Mononuclear cell (primary cell): ENCODE measurements around the gene PRDM15. TPM values are rescaled to one million over a fixed set of nuclear protein-coding genes. Genes with fewer than 3 reads are reported as not detected.

ENCODE experiments used
- H3K27me3 ChIP-seq: 2 replicates; pipeline ENCODE4 v1.6.0; 2011; ENCODE audit warnings: low read length, control low read depth; ENCODE audit not compliant: insufficient read depth
- H3K4me1 ChIP-seq: 2 replicates; pipeline ENCODE4 v1.5.1; 2011; ENCODE audit warnings: mild to moderate bottlenecking, low read length, control low read depth; ENCODE audit not compliant: insufficient read depth
- H3K4me3 ChIP-seq: 2 replicates; pipeline ENCODE4 v1.5.1; 2011; ENCODE audit warnings: mild to moderate bottlenecking, low read length, moderate library complexity
- H3K9me3 ChIP-seq: 2 replicates; pipeline ENCODE4 v1.5.1; 2011; ENCODE audit warnings: low read depth, mild to moderate bottlenecking, control low read depth, low read length
- total RNA-seq: library from RNA; depleted of rRNA; stranded (reverse); fragments of >200 nt; gene quantifications from one replicate; pipeline ENCODE4 v1.2.3, GENCODE V29; 2012

The PRDM15 gene
- total RNA-seq, 1 donor = 8.1 TPM

DNA sequence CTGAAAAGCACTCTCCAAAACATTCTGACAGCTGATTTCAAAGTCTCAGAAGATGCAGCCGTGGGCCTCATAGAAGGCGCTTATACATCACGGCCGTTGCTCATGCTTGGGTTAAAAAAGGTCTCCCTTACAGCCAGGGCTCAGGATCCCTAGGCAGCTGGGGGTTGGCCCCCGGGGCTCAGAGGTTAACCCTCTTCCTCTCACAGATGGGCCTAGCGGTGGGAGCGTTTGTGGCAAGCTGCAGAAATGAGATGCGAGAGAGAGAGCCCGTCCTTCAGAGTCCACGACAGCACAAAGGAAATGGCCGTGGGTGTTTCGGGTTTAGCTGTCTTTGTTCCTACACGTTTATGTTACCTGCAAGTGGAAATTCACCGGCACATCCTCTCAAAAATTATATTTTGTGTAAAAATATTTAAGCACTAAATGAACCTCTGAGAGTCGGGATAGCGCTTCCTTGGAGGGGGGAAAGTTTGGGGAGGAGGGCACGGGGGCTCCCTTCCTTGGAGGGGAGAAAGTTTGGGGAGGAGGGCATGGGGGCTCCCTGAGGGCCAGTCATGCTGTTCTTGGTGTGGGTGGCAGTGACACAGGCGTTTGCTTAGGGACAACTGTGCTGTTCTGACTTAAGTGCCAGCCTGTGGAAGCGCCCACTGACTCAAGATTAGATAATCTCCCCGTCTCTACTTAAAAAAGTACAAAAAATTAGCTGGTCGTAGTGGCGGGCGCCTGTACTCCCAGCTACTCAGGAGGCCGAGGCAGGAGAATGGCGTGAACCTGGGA is 20.5 kb upstream of the PRDM15 start:
- Histone ChIP-seq H3K27me3 (no peaks in the 10 kb centered on the region), H3K4me1 (peaks cover 6% of the 10 kb centered on the region), H3K9me3 (no peaks in the 10 kb centered on the region), H3K4me3 (no peak overlapping the region)

DNA sequence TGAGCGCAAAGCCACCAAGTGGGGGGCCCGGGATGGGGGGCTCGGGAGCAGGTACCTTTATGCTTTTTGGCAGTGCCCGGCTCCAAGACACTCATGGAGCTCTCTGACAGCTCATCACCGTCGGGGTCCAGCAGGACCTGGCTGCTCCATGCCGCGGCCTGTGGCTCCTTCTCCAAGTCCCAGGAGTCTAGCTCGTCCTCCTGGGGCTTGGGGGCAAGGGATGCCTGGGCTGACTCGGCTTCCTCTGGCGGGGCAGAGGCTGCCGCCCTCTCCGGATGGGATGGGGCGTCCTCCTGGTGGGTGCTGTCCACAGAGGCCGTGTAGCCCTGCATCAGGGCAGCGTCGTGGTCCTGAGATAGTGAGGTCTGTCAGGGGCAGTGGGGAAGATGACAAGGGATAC is 19.9 kb upstream of the PRDM15 start:
- Histone ChIP-seq H3K27me3 (no peaks in the 10 kb centered on the region), H3K4me1 (peaks cover 6% of the 10 kb centered on the region), H3K4me3 (no peak overlapping the region), H3K9me3 (no peaks in the 10 kb centered on the region)

DNA sequence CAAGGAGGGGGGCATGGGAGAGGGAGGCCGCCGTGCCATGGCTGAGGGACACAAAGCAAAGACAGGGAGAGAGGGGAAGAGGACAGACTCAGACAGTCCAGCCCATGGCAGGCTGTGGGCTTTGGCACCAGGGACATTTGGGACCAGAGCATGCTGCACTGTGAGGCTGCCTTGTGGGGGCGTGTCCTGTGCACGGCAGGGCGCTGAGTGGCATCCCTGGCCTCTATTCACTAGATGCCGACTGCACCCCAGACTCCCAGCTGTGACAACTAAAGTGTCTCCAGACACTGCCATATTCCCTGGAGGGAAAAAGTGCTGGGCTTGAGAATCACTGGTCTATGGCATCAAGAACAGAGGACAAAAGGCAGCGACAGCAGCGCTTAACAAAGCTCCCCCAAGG is 18.6 kb upstream of the PRDM15 start:
- H3K4me3 ChIP-seq = no peak overlapping the region
- no peaks in the 10 kb centered on the region for H3K27me3 ChIP-seq
- H3K4me1 ChIP-seq = peaks cover 6% of the 10 kb centered on the region
- no peaks in the 10 kb centered on the region for H3K9me3 ChIP-seq

DNA sequence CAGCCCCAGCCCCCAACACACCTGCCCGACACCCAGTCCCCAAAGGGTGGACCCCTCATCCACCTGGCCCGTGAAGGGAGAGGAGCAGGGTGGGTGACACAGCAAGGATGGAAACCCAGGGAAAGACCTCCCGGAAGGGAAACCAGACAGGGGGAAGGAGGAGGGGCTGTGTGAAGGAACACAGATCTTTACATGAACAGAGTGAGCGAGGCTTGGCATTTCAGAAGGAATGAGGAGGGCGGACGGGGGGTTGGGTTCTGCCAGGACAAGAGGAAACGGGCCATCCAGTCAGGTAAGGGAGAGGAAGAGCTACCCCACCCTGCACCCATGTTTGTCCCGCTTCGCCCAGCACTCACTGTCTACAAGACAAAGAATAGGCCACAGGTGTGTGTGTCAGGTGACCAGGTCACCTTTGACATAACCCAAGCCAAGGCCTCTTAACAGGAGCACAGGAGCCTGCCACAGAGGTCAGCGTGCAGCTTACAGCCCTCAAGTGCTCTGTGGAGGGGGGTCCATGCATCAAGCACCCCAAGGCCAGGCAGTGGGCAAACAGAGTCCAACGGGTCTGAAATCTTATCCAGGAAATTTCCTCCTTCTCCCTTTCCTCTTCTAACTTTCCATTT is 18.0 kb upstream of the PRDM15 start:
- H3K4me1 ChIP-seq = peaks cover 6% of the 10 kb centered on the region
- no peak overlapping the region for H3K4me3 ChIP-seq
- no peaks in the 10 kb centered on the region for H3K27me3 ChIP-seq
- H3K9me3 ChIP-seq = no peaks in the 10 kb centered on the region

DNA sequence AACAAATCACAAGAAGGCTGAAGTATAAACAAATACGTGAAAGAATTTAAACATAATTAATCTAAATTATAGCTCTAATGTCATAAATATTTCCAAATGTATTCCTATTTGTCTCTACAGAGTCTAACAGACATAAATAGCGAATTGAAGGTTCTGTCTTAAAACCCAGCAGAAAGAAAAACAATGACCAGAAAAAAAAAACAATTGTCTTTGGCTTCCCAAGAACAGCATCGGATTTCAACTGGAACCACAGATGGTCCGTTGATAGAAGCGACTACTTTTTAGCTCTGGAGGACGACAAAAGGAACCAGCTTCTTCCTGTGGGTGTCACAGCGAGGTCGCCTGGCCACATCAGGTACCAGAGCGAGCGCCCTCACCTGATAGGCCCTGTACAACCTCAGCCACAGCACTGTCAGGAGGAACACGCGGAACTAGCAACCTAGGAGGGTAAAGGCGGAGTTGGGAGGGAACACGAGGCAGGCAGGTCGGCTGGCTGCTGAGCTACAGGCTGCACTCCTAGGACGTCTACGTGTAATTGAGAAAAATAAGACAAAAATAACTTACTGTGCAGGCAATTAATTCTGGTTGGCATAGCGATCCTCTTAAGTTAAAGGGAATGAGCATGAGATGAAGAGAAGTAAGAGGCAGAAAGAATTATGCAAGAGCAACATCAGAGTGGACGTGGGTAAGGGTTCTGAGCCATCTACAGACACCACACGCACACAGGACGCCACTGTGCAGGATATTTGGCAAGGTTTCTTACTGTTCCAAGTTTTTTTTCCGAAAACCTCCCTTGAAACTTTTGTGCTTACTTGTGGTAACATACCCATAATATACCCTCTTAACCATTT is 16.7 kb upstream of the PRDM15 start:
- H3K4me3 ChIP-seq = no peak overlapping the region
- no peaks in the 10 kb centered on the region for H3K27me3 ChIP-seq
- H3K9me3 ChIP-seq = no peaks in the 10 kb centered on the region
- H3K4me1 ChIP-seq = peaks cover under 1% of the 10 kb centered on the region

DNA sequence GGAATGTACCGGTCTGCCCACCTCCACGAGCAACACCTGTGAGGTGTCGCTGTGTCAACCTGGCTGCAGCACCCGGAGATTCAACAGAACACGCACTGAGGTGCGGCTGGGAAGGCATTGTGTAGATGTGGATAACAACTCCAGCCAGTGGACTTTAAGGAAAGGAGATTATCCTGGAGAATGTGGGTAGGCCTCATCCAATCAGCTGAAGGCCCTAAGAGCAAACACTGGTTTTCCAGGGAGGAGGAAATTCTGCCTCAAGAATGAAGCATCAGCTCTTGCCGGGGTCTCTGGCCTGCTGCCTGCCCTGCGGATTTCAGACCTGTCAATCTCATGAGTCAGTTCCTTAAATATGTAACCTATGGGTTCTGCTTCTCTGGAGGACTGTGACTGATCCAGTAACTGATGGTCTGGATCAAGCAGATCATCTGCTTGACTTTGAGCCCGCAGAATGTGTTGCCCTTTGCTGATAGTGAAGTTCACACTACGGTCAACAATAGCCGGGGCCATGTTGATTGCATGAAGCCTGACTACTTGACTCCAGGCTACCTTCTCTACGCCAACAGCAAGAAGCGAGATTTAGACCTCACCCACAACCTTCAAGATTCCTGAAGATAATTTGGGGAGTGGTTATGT is 15.9 kb upstream of the PRDM15 start:
- Histone ChIP-seq H3K4me3 (no peak overlapping the region), H3K27me3 (no peaks in the 10 kb centered on the region), H3K9me3 (no peaks in the 10 kb centered on the region), H3K4me1 (no peaks in the 10 kb centered on the region)

DNA sequence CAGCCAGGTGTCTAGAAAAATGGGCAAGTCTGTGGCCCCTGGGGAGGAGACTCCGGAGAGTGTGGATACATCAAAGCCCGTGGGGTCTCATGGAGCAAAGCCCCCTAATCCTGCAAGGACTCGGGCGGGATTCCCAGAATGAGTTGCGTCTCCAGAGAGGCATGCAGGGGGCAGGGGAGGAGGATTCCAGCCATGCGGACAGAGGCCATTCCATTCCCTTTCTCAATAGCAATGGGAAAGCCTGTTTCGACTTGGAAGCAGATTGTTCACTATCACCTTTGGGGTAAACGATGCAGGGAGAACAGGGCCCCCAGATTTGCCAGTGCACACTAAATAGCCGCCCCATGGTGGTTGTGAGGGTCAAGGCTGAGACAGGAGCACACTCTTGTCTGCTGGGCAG is 15.4 kb upstream of the PRDM15 start:
- Histone ChIP-seq H3K27me3 (no peaks in the 10 kb centered on the region), H3K4me1 (no peaks in the 10 kb centered on the region), H3K9me3 (no peaks in the 10 kb centered on the region), H3K4me3 (no peak overlapping the region)

DNA sequence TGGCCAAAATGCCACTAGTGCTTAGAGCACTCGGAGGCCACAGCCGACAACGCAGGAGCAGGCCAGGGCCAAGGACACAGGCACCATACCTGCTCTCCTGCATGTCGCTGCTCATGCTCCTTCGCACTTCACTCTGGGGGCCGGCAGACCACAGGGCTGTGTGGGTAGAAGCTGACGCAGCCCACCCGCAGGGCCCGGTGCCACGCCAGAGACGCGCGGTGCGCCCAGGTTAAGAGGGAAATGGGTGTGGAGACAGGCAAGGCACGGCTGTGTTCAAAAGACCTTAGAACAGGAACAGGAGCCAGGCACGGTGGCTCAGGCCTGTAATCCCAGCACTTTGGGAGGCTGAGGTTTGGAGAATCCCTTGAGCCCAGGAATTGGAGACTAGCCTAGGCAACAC is 13.6 kb upstream of the PRDM15 start:
- no peak overlapping the region for H3K4me3 ChIP-seq
- no peaks in the 10 kb centered on the region for H3K27me3 ChIP-seq
- no peaks in the 10 kb centered on the region for H3K4me1 ChIP-seq
- H3K9me3 ChIP-seq = no peaks in the 10 kb centered on the region

DNA sequence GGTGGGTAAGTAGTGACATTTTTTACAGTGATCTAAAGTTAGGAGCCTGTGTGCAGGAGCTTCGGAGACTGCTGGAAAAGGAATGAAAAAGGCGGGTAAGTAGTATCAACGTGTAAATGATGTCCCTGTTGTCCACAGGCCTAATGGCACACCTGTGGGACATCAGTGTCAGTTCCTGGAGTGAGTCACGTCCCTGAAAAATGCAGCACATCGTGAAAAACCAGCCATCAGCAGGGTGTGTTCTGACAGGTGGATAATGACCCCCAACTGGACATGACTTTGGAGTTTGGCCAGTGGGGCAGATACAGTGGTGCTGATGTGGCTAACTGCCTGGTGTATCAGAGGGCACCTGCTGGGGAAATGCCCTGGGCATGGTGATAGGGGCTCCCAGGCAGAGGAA is 12.0 kb upstream of the PRDM15 start:
- Histone ChIP-seq H3K27me3 (no peaks in the 10 kb centered on the region), H3K4me3 (no peak overlapping the region), H3K4me1 (no peaks in the 10 kb centered on the region), H3K9me3 (no peaks in the 10 kb centered on the region)

DNA sequence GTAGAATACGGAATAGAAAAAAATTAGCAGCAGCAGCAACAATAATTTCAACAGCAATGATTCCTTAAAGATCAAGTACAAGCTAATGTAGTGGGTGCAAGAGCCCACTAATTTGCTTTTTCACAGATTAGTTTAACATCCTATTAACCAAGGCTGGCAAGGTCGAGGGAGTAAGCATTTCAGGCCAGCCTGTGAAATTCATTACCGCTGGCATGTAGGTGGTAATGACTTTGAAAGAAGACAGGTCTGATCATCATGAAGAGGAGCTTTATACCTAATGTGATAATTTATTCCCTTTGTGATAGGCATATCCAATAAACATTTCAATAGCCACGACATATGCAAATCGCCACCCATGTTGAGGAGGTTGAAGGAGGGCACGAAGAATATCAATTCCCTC is 11.2 kb upstream of the PRDM15 start:
- Histone ChIP-seq H3K9me3 (no peaks in the 10 kb centered on the region), H3K4me1 (peaks cover 4% of the 10 kb centered on the region), H3K4me3 (no peak overlapping the region), H3K27me3 (no peaks in the 10 kb centered on the region)

DNA sequence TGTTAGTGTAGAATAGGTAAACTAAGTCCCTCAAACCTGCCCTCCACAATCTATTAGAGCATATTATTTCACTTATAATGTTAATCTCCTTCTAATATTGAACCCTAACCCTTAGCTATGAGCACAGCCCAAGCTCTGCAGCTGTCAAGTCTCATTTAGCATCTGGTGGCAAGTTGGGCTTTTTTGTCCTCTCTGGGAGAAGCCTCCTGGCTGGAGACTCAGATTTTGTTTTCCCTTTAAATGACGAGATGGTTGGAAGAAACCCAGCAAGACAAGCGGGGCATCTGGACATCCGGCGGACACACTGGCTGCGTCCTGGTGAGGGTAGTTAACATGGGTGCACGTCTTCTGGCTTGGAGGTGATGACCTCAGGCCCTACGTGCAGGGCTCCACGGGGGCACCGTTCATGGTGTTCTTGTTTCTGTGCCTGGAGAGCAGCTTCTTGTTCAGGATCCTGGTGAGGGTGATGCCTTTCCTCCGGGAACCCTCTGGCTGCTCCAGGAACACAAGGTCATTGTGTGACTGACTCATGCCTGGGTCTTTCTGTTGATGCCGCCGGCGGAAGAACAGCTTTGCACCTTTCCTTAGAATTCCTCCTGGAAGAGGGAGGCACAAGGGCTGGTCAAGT is 9.7 kb upstream of the PRDM15 start:
- Histone ChIP-seq H3K4me1 (peaks cover 4% of the 10 kb centered on the region), H3K27me3 (no peaks in the 10 kb centered on the region), H3K9me3 (no peaks in the 10 kb centered on the region), H3K4me3 (no peak overlapping the region)

DNA sequence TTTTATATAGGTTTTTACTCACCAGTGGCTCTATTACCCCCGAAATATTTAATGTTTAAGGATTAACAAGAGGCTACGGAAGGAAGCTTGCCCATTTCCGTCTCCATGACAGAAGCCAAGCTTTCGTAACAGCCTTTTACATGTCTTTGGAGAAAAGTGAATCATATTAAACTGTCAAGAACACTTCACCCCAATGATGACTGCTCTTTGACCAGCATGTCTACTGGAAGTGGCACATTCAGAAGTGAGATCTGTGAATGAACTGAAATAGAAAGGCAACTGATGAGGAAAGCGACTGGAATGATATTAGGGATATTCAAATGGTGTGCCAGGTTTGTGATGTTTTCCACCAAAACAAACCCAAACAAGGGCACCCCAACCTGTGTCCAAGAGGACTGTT is 8.5 kb upstream of the PRDM15 start:
- H3K4me3 ChIP-seq = no peak overlapping the region
- no peaks in the 10 kb centered on the region for H3K27me3 ChIP-seq

DNA sequence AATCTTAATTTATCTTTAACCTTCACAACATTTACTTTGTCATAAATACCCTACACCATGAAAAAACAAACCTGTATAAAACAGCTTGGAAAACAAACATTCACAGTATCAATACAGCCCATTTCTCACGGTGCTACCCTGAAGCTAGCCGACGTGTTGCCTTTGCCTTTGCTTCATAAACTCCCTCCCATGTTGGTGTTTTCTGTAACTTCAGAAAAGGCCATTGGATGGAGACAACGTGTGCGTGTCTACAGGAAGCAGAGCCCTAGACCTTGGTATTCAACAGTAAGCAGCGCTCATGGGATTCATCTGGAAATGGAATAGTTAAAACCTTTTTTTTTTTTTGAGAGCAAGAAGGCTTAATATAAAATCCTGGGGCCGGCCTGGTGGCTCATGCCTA is 7.2 kb upstream of the PRDM15 start:
- Histone ChIP-seq H3K27me3 (no peaks in the 10 kb centered on the region), H3K9me3 (no peaks in the 10 kb centered on the region), H3K4me1 (peaks cover 4% of the 10 kb centered on the region), H3K4me3 (no peak overlapping the region)

More for the DNA sequence above, 8.5 kb upstream of the PRDM15 start:
- Histone ChIP-seq H3K4me1 (peaks cover 4% of the 10 kb centered on the region), H3K9me3 (no peaks in the 10 kb centered on the region)

DNA sequence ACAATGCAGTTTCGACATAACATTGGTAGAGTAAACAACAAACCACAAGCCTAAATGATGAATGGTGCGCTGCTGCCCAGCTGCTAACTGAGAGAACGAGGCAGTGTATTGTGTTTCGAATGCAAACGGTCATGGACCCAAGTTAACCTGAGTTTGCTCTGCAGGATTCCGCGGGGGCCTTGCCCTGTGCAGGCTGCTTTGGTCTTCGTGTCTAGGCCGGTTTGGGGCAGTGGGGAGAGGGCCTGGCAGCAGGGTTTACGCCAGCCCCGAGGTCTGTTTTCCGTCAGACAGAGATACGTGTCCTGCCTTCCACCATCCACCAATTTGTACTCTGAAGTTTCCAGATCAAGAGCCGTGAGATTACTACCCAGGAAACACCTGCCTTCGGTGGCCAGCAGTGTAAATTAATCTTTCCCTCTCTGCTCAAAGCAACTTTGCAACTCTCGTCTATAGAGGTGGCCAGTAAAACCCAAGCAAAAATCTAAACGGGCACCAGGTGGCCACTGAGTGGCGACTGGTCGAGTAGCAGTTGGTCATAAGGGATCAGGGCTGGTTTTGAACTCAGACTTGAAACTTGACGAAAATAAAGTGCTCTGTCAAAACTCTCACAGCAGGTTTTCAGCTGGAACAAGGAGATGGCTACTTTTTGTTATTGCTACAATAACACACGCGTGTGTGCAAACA is 6.3 kb upstream of the PRDM15 start:
- Histone ChIP-seq H3K27me3 (no peaks in the 10 kb centered on the region), H3K4me3 (no peak overlapping the region), H3K9me3 (no peaks in the 10 kb centered on the region), H3K4me1 (peaks cover 4% of the 10 kb centered on the region)
